Tibial artery (tissue), 4 donors: Measurements from ENCODE around the gene GMCL2.

ENCODE experiments used
- DNase-seq, 2 donors: peaks; one replicate each; pipeline ENCODE4 v3.0.0-alpha.2; 2019
- H3K27ac ChIP-seq, 2 donors: fragments of 200-600 bp; sonication (generic) in 1 of 2; 1 replicate in 1 of 2; 2 replicates in 1 of 2; pipeline ENCODE4 v1.5.1; 2018 to 2019; ENCODE audit warnings: mild to moderate bottlenecking in 1 of 2
- H3K27me3 ChIP-seq, 2 donors: fragments of 200-600 bp; sonication (generic) in 1 of 2; one replicate each; pipeline versions ENCODE4 v1.5.1 to v1.6.0; 2016 to 2019
- H3K36me3 ChIP-seq, 3 donors: fragments of 200-600 bp; sonication (generic) in 2 of 3; one replicate each; pipeline ENCODE4 v1.5.1; 2016 to 2019; ENCODE audit warnings: mild to moderate bottlenecking in 2 of 3
- H3K4me1 ChIP-seq, 4 donors: fragments of 200-600 bp; sonication (generic) in 2 of 4; 1 replicate in 3 of 4; 2 replicates in 1 of 4; pipeline ENCODE4 v1.5.1; 2016 to 2019
- H3K4me3 ChIP-seq, 2 donors: fragments of 200-600 bp; sonication (generic) in 1 of 2; 1 replicate in 1 of 2; 2 replicates in 1 of 2; pipeline ENCODE4 v1.5.1; 2018 to 2019; ENCODE audit warnings: mild to moderate bottlenecking in 2 of 2
- H3K9me3 ChIP-seq, 3 donors: fragments of 200-600 bp; sonication (generic) in 1 of 3; one replicate each; pipeline ENCODE4 v1.5.1; 2016 to 2019
- intact Hi-C: fragments of 100-400 bp; cut with DNase I; formaldehyde crosslinking; loops from one replicate; pipeline ENCODE4 v1.15.0; 2023; ENCODE audit warnings: low total_unique reads
- TF ChIP-seq, protein P1 (sequence below), 2 experiments: fragments of 200-600 bp in 1 of 2; fragments of 450-650 bp in 1 of 2; IDR thresholded peaks; one replicate each; pipeline ENCODE4 v1.5.1; 2017 to 2019; ENCODE audit warnings: antibody characterized with exemption in 2 of 2, mild to moderate bottlenecking in 1 of 2, moderate library complexity in 1 of 2

Gene GMCL2

GRCh38 chr5:178204935-178205748 lies 18.0 kb upstream of the GMCL2 start:
- Histone ChIP-seq H3K27ac (peak overlapping the region; percentile 83 to 90), H3K36me3 (peaks cover 24 to 46% (median 40%) of the 10 kb centered on the region in 3 donors), H3K27me3 (no peaks in the 10 kb centered on the region), H3K4me3 (peak overlapping the region; percentile 83 to 92), H3K4me1 (peaks cover 0 to 27% (median 18%) of the 10 kb centered on the region in 4 donors), H3K9me3 (no peaks in the 10 kb centered on the region)
- DNase-seq: peak; percentile 83 to 88
- TF ChIP-seq, protein P1, sequence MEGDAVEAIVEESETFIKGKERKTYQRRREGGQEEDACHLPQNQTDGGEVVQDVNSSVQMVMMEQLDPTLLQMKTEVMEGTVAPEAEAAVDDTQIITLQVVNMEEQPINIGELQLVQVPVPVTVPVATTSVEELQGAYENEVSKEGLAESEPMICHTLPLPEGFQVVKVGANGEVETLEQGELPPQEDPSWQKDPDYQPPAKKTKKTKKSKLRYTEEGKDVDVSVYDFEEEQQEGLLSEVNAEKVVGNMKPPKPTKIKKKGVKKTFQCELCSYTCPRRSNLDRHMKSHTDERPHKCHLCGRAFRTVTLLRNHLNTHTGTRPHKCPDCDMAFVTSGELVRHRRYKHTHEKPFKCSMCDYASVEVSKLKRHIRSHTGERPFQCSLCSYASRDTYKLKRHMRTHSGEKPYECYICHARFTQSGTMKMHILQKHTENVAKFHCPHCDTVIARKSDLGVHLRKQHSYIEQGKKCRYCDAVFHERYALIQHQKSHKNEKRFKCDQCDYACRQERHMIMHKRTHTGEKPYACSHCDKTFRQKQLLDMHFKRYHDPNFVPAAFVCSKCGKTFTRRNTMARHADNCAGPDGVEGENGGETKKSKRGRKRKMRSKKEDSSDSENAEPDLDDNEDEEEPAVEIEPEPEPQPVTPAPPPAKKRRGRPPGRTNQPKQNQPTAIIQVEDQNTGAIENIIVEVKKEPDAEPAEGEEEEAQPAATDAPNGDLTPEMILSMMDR (IDR thresholded peaks at IDR 0.05): no peak
- intact Hi-C loops: loop anchor here (2.0 kb wide), 1 partner anchor 50 kb away; no protein-coding TSS in a partner anchor

DNA sequence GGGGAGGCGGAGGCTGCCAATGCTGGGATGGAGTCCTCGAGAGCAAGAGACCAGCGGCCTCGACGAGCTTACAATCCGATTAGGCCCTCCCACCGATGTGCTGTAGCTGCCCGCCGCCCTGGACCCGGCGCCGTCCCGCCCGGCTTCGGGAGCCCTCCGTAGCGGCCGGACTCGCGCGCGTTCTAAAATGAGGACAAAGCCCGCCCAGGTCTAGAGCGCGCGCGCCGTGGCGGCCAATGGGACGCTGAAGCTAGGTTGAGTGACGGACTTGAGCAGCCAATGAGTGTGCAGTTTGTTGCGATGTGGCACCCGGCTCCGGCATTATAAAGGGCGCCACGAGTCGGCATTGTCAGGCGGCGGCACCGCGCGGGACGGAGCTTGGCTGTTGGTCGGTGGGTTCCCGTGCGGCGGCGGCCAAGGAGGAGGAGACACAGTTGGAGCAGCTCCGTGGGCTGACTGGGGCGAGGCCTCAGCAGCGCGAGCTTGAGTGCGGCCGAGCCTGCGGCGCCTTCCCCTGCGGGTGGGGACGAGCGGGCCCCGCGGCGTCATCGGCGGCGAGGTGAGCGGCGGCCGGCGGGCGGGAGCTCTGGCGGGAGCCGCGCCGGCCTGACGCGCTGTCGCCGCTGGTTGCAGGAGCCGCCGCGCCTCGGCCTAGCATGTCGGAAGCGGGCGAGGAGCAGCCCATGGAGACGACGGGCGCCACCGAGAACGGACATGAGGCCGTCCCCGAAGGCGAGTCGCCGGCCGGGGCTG lies 17.2 kb upstream of the GMCL2 start, which contains the start of gene HNRNPAB:
HNRNPAB (plus strand) TSS at position 352 of the 753 bp plus-strand sequence; CDS start at position 657, 305 bp downstream.
- H3K4me1 ChIP-seq: peaks cover 0 to 27% (median 18%) of the 10 kb centered on the region in 4 donors
- peaks cover 16 to 38% (median 32%) of the 10 kb centered on the region in 3 donors for H3K36me3 ChIP-seq
- TF ChIP-seq, protein P1 (IDR thresholded peaks at IDR 0.05): peak in 1 of 2 experiments; percentile 26
- DNase-seq: peak; percentile 93 to 97
- H3K4me3 ChIP-seq: peak within 1 kb of the TSS; percentile 83 to 92
- intact Hi-C loops: loop anchor here (2.0 kb wide), 1 partner anchor 50 kb away; no protein-coding TSS in a partner anchor
- H3K27ac ChIP-seq: peak within 1 kb of the TSS; percentile 83 to 90
- no peaks in the 10 kb centered on the region for H3K27me3 ChIP-seq
- no peaks in the 10 kb centered on the region for H3K9me3 ChIP-seq

- DNase-seq: no peak
- Histone ChIP-seq H3K4me3 (peak overlapping the region; percentile 83 to 92), H3K4me1 (peaks cover 0 to 27% (median 18%) of the 10 kb centered on the region in 4 donors), H3K27ac (peak overlapping the region; percentile 83 to 90), H3K36me3 (peaks cover 10 to 31% (median 26%) of the 10 kb centered on the region in 3 donors), H3K27me3 (no peaks in the 10 kb centered on the region), H3K9me3 (no peaks in the 10 kb centered on the region)
- TF ChIP-seq, protein P1 (IDR thresholded peaks at IDR 0.05): no peak
- intact Hi-C loops: loop anchor here (2.0 kb wide), 1 partner anchor 49 kb away; no protein-coding TSS in a partner anchor
These were observed 16.6 kb upstream of the GMCL2 start for GRCh38 chr5:178203670-178204181.

DNA sequence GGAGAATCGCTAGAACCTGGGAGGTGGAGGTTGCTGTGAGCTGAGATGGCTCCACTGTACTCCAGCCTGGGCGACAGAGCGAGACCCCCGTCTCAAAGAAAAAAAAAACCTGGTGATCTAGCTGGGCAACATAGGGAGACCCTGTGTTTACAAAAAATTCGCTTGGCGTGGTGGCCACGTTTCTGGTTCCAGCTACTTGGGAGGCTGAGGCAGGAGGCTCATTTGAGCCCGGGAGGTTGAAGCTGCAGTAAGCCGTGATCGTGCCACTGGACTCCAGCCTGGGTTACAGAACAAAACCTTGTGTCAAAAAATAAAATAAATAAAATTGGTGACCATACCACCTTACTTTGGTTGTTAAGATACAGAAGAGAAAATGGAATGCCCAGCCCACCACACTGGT lies 15.4 kb upstream of the GMCL2 start:
- DNase-seq: no peak
- no peaks in the 10 kb centered on the region for H3K27me3 ChIP-seq
- H3K9me3 ChIP-seq: no peaks in the 10 kb centered on the region
- H3K36me3 ChIP-seq: peaks cover 0 to 20% (median 14%) of the 10 kb centered on the region in 3 donors
- intact Hi-C loops: no loop called here
- H3K27ac ChIP-seq: no peak overlapping the region
- H3K4me1 ChIP-seq: peaks cover 0 to 27% (median 18%) of the 10 kb centered on the region in 4 donors
- no peak overlapping the region for H3K4me3 ChIP-seq
- TF ChIP-seq, protein P1 (IDR thresholded peaks at IDR 0.05): no peak

GRCh38 chr5:178201927-178202235 lies 14.7 kb upstream of the GMCL2 start:
- Histone ChIP-seq H3K4me1 (peaks cover 0 to 21% (median 16%) of the 10 kb centered on the region in 4 donors), H3K27ac (no peak overlapping the region), H3K36me3 (peaks cover 0 to 13% (median 8%) of the 10 kb centered on the region in 3 donors), H3K9me3 (no peaks in the 10 kb centered on the region), H3K27me3 (no peaks in the 10 kb centered on the region), H3K4me3 (no peak overlapping the region)
- TF ChIP-seq, protein P1 (IDR thresholded peaks at IDR 0.05): no peak
- DNase-seq: no peak
- intact Hi-C loops: no loop called here
